MCF 10A (cell line): ENCODE results near the gene PCSK5. TPM values are rescaled to one million over a fixed set of nuclear protein-coding genes. Genes with fewer than 3 reads are reported as not detected.

Experiments
- BruUV-seq: library from RNA; stranded (reverse); fragments of 400-500 nt; replicated peaks from 2 replicates; lab custom pipeline; 2021; lab: Mats Ljungman, UMichigan
- CTCF ChIA-PET: fragments of 300-600 bp; sonication (Branson Sonifier 250); formaldehyde crosslinking; extraction: SDS; loops from one replicate; lab custom pipeline; 2021; ENCODE audit warnings: antibody characterized with exemption, inconsistent platforms; lab: Yijun Ruan, JAX
- POLR2A ChIA-PET: fragments of 300-600, 350-650 bp; sonication (Branson Sonifier 250); formaldehyde crosslinking; extraction: SDS; loops from one replicate; lab custom pipeline; 2020; ENCODE audit warnings: antibody characterized with exemption, inconsistent platforms; lab: Yijun Ruan, JAX
- DNase-seq: peaks from one replicate; pipeline ENCODE4 v3.0.0-alpha.2; 2018; ENCODE audit not compliant: unreplicated experiment
- H3K27ac Mint-ChIP-seq: one replicate; pipeline ENCODE4 v1.8.0; 2022; ENCODE audit warnings: mild to moderate bottlenecking, low read depth, mixed read lengths; ENCODE audit not compliant: unreplicated experiment
- H3K27me3 Mint-ChIP-seq: one replicate; pipeline ENCODE4 v1.8.0; 2022; ENCODE audit warnings: mixed read lengths; ENCODE audit not compliant: insufficient read depth, unreplicated experiment
- H3K36me3 Mint-ChIP-seq: one replicate; pipeline ENCODE4 v1.8.0; 2022; ENCODE audit warnings: mild to moderate bottlenecking, moderate library complexity, mixed read lengths; ENCODE audit not compliant: insufficient read depth, unreplicated experiment
- H3K4me1 Mint-ChIP-seq: one replicate; pipeline ENCODE4 v1.8.0; 2022; ENCODE audit warnings: mixed read lengths; ENCODE audit not compliant: insufficient read depth, unreplicated experiment
- H3K4me3 Mint-ChIP-seq: one replicate; pipeline ENCODE4 v1.8.0; 2022; ENCODE audit warnings: mild to moderate bottlenecking, moderate library complexity, mixed read lengths; ENCODE audit not compliant: unreplicated experiment
- H3K9me3 Mint-ChIP-seq: one replicate; pipeline ENCODE4 v1.8.0; 2022; ENCODE audit warnings: mixed read lengths; ENCODE audit not compliant: unreplicated experiment
- CTCF ChIP-seq: fragments of 200-600 bp; IDR thresholded peaks from one replicate; pipeline ENCODE4 v1.8.0; 2022; ENCODE audit warnings: antibody characterized with exemption, mild to moderate bottlenecking; ENCODE audit not compliant: unreplicated experiment
- intact Hi-C: fragments of 100-400 bp; cut with micrococcal nuclease; formaldehyde crosslinking; loops from 2 replicates; pipeline ENCODE4 v1.14.1; 2022
- total RNA-seq: library from RNA; stranded (reverse); gene quantifications from 2 replicates; pipeline ENCODE4 v1.2.3, GENCODE V29; 2022

The PCSK5 gene
- total RNA-seq, 1 experiment from 2014 or later: not detected

- intact Hi-C loops: no loop called here
- Mint-ChIP-seq H3K4me1 (no peaks in the 10 kb centered on the region), H3K4me3 (no peak overlapping the region), H3K9me3 (peaks cover 41% of the 10 kb centered on the region), H3K27ac (no peak overlapping the region), H3K27me3 (no peaks in the 10 kb centered on the region), H3K36me3 (no peaks in the 10 kb centered on the region)
- DNase-seq: no peak
- ChIA-PET CTCF (interaction anchor here (0.6 kb wide), 1 partner anchor 265 kb away, joined by 3 read pairs; no protein-coding TSS in a partner anchor), POLR2A (no interaction called here)
- no peak for TF ChIP-seq CTCF
- no TSS peak for BruUV-seq
These were observed 147.2 kb downstream of the PCSK5 start for GRCh38 chr9:76037587-76038225.

GRCh38 chr9:76038431-76038830, 148.0 kb downstream of the PCSK5 start:
- no peak for TF ChIP-seq CTCF
- BruUV-seq: no TSS peak
- H3K4me1 Mint-ChIP-seq: no peaks in the 10 kb centered on the region
- peaks cover 41% of the 10 kb centered on the region for H3K9me3 Mint-ChIP-seq
- no peak overlapping the region for H3K4me3 Mint-ChIP-seq
- no peak for DNase-seq
- H3K27me3 Mint-ChIP-seq: no peaks in the 10 kb centered on the region
- ChIA-PET CTCF (no interaction called here), POLR2A (no interaction called here)
- intact Hi-C loops: no loop called here
- H3K27ac Mint-ChIP-seq: no peak overlapping the region
- no peaks in the 10 kb centered on the region for H3K36me3 Mint-ChIP-seq

- H3K27me3 Mint-ChIP-seq: no peaks in the 10 kb centered on the region
- POLR2A ChIA-PET: no interaction called here
- no peak for DNase-seq
- no peak for TF ChIP-seq CTCF
- BruUV-seq: no TSS peak
- no peaks in the 10 kb centered on the region for H3K4me1 Mint-ChIP-seq
- peaks cover 24% of the 10 kb centered on the region for H3K9me3 Mint-ChIP-seq
- intact Hi-C loops: no loop called here
- CTCF ChIA-PET: no interaction called here
- H3K27ac Mint-ChIP-seq: no peak overlapping the region
- H3K4me3 Mint-ChIP-seq: no peak overlapping the region
- peaks cover 6% of the 10 kb centered on the region for H3K36me3 Mint-ChIP-seq
These were observed 153.9 kb downstream of the PCSK5 start for GRCh38 chr9:76044266-76044819.

- Mint-ChIP-seq H3K36me3 (peaks cover 6% of the 10 kb centered on the region), H3K9me3 (peaks cover 20% of the 10 kb centered on the region), H3K27ac (no peak overlapping the region), H3K4me1 (no peaks in the 10 kb centered on the region), H3K27me3 (no peaks in the 10 kb centered on the region), H3K4me3 (no peak overlapping the region)
- BruUV-seq: no TSS peak
- DNase-seq: no peak
- POLR2A ChIA-PET: no interaction called here
- intact Hi-C loops: no loop called here
- CTCF ChIA-PET: no interaction called here
- no peak for TF ChIP-seq CTCF
These were observed 154.7 kb downstream of the PCSK5 start for GRCh38 chr9:76045221-76045620.
